HG02884 (cell line): ENCODE data around the gene RCBTB2.
"Not testable (repeated sequence)": the region's sequence is repeated elsewhere in the genome, so short reads cannot be mapped to it uniquely, and the experiment has no call there.

Source experiments
- ATAC-seq: cut with Tn5 transposase; IDR thresholded peaks from one replicate; pipeline ENCODE4 v1.9.1; 2021; ENCODE audit warnings: mild to moderate bottlenecking, moderate library complexity; ENCODE audit not compliant: unreplicated experiment

Gene RCBTB2

DNA sequence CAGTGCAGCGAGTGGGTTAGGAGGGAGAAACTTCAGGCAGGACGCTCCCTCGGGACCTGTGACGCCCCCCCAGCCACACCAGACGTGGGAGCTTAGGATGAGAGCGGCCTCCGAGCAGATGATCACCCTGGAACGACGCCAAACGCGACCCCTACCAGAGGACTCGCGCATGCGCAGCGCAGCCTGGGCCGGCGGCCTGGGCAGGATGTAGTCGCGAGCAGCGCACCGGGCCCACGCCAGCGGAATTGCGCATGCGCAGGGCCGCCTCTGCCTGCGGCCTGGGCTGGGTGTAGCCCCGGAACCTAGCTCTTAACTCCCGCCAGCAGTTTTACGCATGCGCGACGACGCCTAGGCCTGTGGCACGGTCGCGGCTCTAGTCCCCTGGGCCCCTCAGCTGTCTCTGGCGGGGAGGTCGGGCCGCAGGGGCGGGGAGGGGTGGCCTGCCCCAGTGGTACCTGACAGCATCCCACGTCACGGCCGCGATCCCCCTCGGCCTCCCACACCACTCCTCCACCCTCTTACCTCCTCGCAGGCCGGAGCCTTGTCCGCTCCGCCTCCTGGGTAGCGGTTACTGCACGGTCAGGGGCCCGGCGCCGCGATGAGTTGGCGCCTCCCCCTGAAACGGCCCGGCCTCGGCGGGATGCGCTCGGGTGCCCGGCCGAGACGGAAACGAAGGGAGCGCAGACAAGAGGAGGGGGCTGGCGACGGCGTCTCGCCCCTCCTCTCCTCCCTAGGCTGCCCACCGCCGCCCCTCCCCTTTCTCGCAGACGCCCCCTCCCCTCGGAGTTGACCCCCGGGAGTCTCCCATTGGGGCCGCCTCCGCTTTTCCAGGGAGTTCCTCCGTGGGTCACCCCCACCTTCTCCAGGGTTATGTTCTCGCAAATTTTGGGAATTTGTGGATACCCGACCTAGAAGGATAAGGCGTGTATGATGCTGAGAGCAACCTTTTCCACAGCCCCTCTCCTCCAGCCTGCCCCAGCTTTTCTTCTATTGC lies at the start of gene RCBTB2:
RCBTB2 (minus strand) TSS at position 575 of the 994 bp plus-strand sequence. CDS start 11,141 bp downstream, outside the sequence.
- ATAC-seq = peak; percentile 74

DNA sequence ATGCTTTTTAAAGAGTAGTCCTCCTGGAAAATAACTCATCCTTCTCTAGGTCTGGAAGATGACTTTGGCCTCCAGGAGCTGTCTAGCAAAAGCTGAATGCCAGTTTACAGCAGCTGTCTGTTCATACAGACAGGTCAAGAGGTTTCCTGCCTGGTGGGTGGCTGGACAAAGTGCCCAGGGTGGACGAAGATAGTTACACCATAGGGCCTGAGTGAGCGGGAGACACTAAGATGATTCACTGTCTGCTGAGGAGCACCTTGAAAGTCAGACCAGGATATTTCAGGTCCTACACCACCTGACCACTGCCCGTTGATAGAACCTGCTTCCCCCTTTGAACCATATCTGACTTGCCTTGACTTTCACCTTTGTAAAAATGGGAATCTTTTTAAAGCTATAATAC lies 49.2 kb upstream of the RCBTB2 start:
- no peak for ATAC-seq

DNA sequence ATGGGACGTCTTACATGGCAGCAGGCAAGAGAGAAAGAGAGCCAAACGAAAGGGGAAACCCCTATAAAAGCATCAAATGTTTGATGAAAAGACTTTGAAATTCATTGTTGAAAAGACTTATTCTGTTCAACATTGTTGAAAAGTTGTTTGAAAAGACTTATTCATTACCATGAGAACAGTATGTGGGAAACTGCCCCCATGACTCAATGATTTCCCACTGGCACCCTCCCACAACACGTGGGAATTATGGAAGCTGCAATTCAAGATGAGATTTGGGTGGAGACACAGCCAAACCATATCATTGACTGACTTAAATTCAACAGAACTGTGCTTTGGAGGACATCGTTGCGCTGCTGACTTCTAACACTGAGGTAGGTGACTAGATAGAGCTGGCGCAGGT lies 48.0 kb upstream of the RCBTB2 start:
- no peak for ATAC-seq

DNA sequence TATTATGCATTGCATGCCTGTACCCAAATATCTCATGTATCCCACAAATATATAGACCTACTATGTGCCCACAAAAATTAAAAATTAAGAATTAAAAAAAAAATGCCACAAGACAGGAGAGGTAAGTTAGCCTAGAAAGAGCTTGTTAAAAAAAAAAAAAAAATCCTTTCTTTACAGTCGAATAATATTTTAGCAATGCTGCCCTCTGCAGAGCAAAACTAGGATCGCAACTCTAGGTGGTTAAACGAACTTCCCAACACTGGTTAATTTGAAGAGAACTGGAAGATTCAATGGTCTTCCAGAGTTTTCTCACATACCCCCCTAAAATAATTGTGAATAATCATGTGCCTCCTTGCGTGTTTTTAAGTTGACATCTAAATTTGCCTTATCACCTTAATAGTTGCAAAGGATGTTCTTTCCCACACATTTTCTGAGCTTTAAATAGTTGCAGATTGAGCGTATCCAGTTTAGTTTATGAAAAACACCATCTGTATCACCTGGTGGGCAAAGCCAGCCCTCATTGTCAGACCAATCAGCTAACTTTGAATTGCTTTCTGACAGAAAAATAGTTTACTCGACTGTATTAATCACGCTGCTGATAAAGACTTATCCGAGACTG lies 47.4 kb upstream of the RCBTB2 start:
- ATAC-seq = no peak

DNA sequence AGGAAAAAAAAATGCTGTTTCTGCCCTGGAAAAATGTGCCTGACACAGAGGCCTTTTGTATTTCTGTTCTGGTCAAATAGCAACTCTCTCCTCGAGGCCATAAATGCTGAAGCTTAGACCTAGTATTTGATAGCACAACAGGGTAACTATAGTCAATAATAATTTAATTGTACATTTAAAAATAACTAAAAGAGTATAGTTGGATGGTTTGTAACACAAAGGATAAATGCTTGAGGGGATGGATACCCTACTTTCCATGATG lies 47.0 kb upstream of the RCBTB2 start:
- not testable (repeated sequence) for ATAC-seq

DNA sequence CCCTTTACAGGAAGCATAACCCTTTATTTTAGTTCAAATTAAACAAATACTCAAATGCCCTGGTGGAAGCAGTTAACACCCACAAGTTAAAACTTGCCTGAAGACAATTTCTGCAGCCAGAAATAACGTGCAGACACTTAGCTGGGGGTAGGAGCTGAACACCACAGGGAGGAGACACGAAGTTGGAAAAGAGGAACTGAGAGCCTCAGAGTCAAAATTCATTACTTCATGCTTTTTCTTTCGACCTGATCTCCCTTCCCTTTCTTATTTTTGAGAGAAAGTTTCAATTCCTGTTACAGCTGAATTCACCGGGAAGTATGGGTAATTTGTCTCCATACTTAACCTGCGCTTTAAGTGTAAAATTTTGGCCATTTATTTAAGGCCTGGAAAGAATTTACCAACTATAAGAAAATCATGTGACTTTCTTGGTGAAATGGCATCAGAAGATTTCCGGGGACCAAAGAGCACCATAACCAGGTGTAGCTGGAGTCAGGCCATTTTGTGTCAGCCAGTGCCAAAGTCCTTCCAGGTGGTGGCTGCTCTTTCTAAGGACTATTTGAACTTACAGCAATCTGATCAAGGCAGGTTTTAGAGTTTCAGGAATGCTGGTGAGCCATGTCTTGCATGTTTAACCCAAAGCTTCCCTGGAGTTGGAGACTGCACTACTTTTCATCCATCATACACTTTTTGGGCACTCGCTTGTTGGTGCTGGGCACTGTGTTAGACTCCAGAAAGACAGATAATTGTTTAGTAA lies 46.5 kb upstream of the RCBTB2 start:
- ATAC-seq = peak; percentile 81

DNA sequence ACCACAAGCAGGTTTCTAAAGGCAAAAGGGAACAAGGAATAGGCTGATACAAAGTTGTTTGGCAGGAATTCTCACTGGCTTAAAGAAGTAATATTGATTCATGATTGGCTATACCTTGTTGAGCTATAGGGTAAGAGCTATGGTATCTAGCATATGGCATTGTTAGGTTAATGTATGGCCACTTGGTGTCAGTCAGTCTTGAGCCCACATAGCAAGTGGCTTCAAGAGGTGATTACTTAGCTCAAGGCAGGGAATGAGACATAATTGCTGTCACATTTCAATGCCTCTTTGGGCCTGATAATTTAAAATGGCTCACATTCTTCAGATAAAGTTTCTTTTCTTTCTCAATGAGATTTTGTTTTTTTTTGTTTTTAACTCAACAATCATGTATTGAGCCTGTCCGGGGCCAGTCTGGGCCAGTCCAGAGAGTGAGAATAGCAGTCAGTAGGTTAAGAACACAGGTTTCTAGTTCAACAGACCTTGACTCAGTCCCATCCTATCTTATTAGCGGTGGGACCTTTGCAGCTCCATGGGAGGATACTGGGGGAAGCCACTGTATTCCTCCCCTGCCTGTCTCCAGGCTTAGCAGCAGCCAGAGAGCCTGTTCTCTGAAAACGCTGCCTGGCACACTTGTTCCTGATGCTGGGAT lies 45.8 kb upstream of the RCBTB2 start:
- peak; percentile 39 for ATAC-seq

DNA sequence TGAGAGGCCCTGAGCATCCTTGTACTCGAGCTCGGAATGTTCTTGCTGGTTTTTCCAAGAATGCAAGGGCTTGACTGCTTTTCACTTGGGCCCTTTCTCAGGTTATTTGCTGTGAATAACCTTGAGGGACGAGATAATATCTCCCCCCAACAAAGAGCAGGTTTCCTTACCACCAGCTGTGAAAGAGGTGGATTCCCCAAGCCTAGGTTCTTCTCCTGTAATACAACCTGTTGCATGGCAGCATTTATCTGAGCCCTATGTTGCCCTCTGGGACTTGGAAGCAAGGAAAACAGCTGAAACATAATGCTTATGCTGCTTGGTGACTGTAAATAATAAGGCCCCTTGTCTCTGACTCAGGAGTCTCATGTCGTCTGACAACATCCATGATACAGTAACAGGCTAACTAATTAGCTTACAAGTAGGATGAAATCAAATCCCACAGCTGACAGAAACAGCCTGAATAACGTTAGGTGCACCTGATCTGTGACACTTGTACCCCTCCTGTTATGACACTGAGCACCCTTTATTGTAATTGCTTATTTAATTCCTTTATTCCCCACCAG lies 43.6 kb upstream of the RCBTB2 start:
- ATAC-seq = no peak

DNA sequence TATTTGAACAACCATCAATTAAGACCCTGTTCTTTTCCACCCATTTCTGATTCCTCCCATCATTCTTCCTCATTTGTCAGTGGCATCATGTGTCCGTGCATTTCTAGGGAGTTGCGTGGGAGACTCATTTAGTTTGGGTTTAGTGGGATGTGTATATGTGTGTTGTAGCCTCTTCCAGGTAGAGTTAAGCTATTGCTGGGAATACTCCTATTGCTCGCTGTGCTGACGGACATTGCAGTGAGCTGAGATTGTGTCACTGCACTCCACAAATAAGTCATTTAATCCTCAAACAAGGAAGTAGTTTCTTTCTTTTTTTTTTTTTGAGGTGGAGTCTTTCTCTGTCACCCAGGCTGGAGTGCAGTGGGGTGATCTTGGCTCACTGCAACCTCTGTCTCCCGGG lies 42.2 kb upstream of the RCBTB2 start:
- ATAC-seq = no peak

DNA sequence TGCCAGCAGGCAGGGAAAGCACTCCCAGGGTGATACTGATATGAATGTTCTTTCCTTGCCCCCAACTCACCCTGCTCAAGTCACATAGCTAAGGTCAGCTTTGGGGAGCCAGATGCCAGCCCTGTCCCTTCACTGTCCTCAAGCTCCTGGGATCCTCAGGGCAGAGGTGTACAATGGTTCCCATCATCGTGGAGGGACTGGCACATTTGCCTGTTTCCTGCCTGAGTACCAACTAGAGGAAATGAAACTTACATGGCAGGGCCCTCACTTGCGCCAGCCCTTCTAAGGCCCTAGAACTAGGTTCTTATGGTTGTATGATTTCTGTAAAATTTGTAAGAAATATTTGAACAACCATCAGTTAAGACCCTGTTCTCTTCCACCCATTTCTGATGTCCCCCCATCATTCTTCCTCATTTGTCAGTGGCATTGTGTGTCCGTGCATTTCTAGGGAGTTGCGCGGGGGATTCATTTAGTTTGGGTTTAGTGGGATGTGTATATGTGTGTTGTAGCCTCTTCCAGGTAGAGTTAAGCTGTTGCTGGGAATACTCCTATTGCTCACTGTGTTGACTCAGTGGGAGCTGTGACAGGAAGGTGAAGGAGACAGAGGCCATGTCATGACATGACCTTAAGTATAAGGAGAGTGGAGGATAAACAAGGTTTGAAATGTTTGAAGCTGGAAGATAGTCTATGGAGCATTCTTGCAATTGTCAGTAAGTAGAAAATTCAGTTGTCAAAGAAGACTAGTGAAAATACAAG lies 41.3 kb upstream of the RCBTB2 start:
- no peak for ATAC-seq

DNA sequence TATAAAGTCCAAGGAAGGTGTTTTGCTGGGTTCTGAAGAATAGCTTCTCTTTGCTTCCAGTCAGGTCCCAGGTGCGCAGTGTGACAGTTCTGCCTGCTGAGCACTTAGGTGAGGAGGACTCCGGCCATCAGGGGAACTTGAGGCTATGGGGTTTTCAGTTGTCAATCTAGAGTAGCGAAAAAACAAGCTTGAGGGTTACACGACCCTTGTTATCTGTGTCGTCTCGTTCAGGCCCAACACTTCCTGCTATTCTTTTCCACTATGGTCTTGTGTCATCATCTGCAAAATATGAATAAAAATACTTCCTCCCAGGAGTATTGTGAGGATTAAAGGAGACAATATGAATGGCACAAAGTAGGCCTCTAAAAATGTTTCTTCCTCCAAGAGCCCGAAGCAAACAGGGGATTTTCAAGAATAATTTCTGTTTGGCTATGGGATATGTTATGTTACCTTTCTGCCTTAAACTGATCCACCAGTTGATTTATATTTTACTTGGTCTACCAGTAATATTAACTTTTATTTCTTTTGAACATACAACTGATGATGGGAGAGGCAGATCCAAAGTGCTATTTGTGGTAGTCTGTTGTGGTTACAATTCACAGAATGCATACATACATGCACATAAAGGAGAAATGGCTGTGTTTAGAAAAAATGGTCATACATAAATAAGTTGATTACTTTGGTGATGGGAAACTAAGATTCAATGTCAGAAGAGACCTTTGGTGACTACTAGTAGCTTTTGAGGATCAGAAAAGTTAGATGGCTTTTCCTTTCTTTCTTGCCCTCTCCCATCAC lies 40.5 kb upstream of the RCBTB2 start:
- ATAC-seq = no peak

DNA sequence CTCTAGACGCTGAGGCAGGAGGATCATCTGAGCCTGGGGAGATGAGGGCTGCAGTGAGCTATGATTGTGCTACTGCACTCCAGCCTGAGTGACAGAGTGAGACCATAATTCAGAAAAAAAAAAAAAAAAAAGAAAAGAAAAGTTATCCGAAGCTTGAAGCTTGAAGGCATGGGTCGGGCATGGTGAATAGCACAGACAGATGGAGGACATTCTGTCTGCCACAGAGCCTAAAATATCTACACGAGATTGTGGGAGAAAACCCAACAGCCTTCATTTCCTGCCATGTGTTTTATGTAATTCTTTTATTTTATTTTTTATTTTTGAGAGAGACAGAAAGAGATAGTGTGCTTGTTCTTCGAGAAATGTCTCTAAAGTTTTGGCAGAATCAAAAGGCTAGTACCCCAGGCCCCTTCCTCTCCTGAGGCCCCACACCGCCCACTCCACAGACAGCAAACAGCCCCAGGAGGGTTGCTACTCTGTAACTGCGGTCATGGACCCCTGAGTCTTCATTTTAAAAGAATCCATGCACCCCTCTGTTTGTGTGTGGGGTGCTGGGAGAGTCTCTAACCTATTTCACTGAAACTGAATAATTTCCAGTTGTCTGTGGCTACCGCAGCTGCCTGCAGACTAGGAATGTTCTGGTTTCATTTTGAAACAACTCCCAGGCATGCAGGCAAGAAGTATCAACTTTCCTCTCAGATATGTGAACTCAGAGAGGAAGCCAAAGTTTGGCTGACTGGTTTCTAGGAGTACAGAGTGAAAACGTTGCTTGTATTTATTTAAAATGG lies 38.4 kb upstream of the RCBTB2 start:
- ATAC-seq = peak; percentile 69

DNA sequence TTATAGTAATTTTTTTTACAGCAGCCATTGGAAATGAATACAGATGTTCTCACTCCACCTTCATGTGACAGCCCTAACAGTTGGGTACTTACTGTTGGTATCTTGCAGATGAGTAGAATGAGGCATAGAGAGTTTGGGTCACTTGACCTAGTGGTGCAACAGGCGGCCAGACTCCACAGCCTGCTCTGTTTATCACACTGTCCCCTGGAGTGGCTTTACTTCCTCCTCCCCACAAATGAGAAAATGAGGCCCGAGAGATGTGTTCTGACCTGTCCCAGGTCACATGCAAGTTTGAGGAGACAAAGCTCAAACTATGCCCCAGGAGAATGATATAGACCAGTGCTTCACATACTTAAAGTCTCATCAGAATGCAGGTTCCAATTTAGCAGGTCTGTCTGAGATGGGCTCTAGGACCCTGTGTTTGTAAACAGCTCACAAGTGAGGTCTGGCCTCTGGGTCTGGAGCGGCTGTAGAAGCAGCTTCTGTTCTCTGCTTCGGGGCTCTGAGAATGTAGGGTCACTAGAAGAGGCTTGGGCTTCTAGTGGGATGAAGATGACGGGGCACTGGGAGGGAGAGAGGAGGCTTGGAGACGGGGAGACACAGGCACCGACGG lies 37.4 kb upstream of the RCBTB2 start:
- no peak for ATAC-seq

DNA sequence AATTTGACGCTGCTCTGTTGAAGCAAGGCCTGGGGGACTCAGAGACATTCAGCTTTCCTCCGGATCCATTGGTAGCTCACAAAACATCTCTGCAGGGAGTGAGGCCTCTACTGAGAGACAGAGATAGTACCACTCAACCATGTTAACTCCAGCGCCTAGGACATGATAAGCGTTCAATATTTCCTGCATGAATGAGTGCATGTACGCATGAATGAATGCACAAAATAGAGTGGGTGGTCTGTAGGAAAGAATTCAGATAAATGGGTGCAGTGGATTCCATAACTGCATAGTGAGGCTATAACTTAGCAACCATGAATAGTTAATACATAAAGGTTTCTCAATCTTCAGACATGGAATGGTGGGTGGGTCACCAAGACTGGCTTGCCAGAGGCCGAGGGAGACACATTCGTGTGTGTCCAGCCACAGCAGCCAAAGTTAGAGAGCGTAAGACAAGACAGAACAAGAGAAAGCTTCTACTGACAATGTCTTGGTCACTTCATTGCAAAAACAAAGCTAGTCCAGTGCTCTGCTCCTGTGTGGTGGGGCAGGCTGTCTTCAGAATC lies 36.3 kb upstream of the RCBTB2 start:
- ATAC-seq = no peak

DNA sequence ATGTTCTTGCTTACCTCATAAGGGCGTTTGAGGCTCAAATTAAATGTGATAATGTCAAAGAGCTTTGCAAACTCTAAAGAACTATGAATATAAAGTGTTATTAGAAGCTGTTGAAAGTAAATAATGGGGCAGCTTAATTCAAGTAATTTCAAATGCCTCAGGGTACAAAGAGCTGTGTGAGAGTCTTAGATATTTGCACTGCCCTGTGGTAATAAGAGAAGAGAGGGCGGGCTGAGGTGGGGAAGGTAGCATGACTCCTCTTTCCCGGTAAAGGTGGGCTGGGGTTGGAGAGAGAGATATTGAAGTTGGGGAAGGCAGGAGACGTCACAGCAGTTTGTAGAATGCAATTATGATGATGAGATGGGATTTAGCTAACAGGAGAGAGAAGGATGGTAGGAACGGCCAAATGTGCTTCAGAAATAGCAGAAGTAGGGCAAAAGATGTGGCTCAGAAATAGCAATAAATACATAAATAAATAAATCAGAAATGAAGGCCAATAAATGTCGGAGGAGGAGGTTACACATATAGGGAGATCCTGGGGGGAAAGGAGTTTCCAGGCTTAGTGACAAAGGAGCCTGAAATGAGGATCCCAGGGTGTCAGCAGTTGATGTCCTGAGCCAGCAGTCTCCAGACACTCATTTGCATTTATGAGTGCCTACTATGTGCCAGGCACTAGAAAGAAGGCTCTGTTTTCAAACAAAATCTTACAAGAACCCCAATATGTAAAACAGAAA lies 35.7 kb upstream of the RCBTB2 start:
- ATAC-seq = no peak

DNA sequence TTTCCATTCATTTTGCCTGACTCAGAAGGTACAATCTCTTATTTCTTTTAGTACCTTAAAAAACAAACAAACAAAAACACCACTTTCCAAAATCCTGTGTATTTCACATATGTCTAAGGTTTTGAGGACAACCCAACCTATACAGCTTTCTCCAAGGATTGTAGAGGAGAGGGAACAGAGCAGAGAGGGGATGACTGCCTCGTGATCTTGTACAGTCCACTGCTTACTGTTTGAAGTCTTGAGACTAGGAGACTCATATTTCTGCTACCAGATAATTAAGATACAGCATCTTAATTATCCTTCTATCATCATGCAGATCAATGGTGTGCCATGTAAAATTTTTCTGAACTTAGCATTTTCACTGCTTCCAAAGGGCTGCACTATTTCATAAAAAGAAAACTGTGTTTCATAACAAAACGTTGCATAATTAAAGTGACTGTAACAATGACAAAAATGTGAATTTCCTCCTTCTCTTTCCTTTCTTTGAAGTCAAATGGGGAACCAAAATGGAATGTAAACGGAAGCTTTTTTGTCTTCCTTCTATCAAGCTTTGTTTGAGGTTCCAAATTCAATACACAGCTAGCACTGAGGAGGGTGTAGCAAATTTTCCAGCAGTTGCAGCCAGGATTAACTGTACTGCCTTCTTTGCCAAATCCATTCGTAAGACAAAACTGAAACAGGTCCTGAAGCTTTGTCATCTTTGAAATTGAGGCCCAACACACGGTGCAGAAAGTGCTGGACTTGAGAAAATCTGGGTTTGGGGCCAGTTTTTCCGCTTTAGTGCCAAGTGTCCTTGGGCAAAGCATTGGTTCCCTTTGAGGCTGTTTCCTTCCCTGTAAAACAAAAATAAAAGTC lies 34.9 kb upstream of the RCBTB2 start:
- ATAC-seq = no peak
